HG02884 (cell line): ENCODE results near the gene CYP3A7.
"Not testable (repeated sequence)": the region's sequence is repeated elsewhere in the genome, so short reads cannot be mapped to it uniquely, and the experiment has no call there.

ENCODE experiments used
- ATAC-seq: cut with Tn5 transposase; IDR thresholded peaks from one replicate; pipeline ENCODE4 v1.9.1; 2021; ENCODE audit warnings: mild to moderate bottlenecking, moderate library complexity; ENCODE audit not compliant: unreplicated experiment

Gene CYP3A7

GRCh38 chr7:99674995-99675742 lies 59.8 kb downstream of the CYP3A7 start:
- no peak for ATAC-seq

DNA sequence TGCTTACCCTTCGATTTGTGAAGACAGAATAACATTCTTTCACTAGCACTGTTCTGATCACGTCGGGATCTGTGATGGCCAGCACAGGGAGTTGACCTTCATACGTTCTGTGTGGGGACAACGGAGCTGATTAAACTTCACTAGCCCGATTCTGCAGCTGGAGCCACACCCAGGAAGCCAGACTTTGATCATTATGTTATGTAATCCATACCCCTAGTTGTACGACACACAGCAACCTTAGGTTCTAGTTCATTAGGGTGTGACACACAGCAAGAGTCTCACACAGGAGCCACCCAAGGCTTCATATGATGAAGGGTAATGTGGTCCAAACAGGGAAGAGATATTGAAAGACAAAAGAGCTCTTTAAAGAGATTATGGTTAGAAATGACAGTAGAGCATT lies 62.4 kb downstream of the CYP3A7 start:
- no peak for ATAC-seq

DNA sequence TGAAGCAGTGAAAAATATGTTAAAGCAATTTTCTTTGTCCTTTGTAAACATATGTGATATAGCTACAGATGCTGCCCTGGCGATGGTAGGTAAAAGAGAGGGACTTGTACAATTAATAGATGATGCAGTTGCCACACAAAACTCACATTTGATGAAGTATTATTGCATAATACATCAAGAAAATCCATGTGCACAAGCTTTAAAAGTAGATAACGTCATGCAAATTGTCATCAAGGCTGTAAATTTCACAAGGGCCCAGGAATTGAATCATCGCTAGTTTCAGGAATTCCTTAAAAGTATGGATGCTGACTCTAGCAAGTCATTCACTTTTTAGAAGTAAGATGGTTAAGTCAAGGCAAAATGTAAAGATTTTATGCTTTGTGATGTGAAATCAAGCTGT lies 65.2 kb downstream of the CYP3A7 start:
- no peak for ATAC-seq

GRCh38 chr7:99668541-99668940 lies 66.5 kb downstream of the CYP3A7 start:
- no peak for ATAC-seq

DNA sequence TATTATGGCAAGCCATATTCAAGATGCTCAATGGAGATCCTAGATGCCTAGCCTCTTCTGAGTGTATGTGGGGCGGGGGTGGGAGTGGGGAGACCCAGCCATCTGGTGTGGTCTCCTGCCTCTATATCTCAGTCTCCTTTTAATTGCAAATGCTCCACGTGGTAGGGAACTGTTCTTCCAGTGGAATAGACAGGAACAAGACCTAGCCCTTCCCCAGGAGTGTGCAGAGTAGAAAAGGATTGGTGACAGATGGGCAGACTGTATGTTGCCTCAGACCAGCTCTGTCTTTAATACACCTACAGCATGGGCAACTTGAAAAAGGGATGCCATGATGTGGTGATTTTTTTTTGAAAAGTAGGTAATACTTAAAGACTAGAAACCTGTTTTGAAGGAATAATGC lies 67.8 kb downstream of the CYP3A7 start:
- no peak for ATAC-seq

DNA sequence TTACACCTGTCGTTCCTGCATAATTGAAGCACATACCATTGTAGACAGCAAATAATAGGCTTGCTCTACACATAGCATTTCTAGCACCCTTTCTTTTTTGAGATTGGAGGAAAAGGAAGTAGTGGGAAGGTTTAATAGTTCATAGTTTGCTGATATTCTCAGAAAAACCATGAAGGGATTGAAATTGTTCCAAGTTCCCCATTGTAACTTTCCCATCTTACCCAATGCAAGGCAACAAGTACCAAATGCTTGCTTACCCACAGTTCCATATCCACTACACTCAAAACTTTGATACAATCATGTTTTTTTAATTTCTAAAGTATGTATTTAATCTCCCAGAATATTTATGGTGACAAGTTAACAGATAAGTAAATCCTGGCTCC lies 69.0 kb downstream of the CYP3A7 start:
- no peak for ATAC-seq

GRCh38 chr7:99665312-99666012 lies 69.5 kb downstream of the CYP3A7 start:
- ATAC-seq: no peak

DNA sequence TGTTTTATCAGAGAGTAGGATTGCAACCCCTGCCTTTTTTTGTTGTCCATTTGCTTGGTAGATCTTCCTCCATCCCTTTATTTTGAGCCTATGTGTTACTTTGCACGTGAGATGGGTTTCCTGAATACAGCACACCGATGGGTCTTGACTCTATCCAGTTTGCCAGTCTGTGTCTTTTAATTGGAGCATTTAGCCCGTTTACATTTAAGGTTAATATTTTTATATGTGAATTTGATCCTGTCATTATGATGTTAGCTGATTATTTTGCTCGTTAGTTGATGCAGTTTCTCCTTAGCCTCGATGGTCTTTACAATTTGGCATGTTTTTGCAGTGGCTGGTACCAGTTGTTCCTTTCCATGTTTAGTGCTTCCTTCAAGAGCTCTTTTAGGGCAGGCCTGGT lies 77.1 kb downstream of the CYP3A7 start:
- ATAC-seq: not testable (repeated sequence)
